Cardiac fibroblast (primary cell): ENCODE data around the gene LOXL3.

Experiments
- DNase-seq, 2 donors: peaks; one replicate each; pipeline versions ENCODE4 v3.0.0 to v3.0.0-alpha.2; 2010; ENCODE audit warnings: low read depth in 2 of 2
- H3K4me3 ChIP-seq, 2 donors: replicated peaks in 1 of 2; 1 replicate in 1 of 2; 2 replicates in 1 of 2; pipeline ENCODE4 v1.5.1; 2011; ENCODE audit warnings: low read depth in 2 of 2, low read length in 2 of 2, mild to moderate bottlenecking in 2 of 2, moderate library complexity in 1 of 2
- TF ChIP-seq, protein P1 (sequence below): IDR thresholded peaks from one replicate; pipeline ENCODE4 v1.5.1; 2011; ENCODE audit warnings: low read depth, mild to moderate bottlenecking, low read length, inconsistent platforms

LOXL3 gene

GRCh38 chr2:74516650-74517049 lies 37.1 kb downstream of the LOXL3 start:
- TF ChIP-seq, protein P1, sequence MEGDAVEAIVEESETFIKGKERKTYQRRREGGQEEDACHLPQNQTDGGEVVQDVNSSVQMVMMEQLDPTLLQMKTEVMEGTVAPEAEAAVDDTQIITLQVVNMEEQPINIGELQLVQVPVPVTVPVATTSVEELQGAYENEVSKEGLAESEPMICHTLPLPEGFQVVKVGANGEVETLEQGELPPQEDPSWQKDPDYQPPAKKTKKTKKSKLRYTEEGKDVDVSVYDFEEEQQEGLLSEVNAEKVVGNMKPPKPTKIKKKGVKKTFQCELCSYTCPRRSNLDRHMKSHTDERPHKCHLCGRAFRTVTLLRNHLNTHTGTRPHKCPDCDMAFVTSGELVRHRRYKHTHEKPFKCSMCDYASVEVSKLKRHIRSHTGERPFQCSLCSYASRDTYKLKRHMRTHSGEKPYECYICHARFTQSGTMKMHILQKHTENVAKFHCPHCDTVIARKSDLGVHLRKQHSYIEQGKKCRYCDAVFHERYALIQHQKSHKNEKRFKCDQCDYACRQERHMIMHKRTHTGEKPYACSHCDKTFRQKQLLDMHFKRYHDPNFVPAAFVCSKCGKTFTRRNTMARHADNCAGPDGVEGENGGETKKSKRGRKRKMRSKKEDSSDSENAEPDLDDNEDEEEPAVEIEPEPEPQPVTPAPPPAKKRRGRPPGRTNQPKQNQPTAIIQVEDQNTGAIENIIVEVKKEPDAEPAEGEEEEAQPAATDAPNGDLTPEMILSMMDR = no peak
- H3K4me3 ChIP-seq = no peak overlapping the region
- no peak for DNase-seq

DNA sequence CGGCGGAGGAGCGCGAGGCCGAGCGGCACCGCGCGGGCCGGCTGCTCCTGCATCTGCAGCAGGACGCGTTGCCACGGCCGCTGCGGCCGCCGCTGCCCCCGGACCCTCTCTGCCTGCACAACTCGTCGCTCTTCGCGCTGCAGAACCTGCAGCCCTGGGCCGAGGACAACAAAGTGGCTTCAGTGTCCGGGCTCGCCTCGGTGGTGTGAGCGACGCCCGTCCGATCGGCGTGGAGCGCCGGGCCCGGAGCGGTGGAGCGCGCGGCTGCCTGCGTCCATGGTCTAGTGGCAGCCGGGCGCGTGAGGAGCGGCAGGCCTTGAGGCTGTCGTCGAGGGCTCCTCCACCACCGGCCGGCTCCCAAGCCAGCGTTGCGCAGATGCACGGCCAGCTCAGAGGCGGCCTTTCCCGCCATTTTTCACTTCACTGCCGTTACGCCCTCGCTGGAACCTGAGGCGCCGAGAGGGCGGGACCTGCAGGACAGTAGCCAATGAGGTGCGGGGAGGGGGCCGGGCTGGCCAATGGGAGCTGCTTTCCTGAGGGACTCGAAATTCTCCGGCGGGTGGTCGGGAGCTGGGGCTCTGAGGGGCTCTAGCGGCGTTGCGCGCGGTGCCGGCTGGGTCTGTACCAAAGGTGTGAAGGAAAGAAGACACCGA lies 37.6 kb downstream of the LOXL3 start:
- peak overlapping the region in 1 of 2 donors; percentile 24 for H3K4me3 ChIP-seq
- TF ChIP-seq, protein P1 = no peak
- peak; percentile 56 to 59 for DNase-seq

GRCh38 chr2:74515271-74515980 lies 38.3 kb downstream of the LOXL3 start:
- no peak overlapping the region for H3K4me3 ChIP-seq
- TF ChIP-seq, protein P1 = no peak
- no peak for DNase-seq

DNA sequence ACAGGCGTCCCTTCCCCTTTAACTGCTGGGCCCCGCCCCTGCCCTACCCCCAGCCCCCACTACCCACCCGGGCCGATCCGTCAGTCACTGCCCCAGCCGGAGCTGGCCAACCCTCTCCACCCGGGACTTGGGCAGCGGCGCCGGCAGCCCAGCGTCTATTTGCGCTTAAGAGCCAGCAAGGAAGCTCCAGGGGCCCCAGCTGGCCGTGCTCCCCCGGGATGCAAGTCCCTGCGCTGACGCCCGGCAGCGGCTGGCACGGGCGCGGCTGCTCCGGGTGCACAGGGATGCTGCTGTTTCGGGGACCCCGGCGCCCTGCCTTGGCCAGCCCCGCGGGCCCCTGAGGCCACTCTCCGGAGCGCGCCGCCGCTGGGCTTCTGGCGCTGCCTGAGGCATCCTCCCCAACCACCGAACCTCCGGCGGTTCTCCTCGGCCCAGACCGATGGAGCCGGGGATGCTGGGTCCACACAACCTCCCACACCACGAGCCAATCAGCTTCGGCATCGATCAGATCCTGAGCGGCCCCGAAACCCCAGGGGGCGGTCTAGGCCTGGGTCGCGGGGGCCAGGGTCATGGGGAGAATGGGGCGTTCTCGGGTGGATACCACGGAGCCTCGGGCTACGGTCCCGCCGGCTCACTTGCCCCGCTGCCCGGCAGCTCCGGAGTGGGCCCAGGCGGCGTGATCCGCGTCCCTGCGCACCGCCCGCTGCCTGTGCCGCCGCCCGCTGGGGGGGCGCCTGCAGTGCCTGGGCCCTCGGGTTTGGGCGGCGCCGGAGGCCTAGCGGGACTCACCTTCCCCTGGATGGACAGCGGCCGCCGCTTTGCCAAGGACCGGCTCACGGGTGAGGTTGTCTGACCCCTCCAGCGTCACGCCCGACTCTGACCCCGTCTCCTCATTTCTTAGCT lies 39.1 kb downstream of the LOXL3 start, which contains the start of gene TLX2:
TSS of gene TLX2 (plus strand) at position 83 of the 903 bp plus-strand sequence. CDS start at position 440, 357 bp downstream.
- DNase-seq = no peak
- H3K4me3 ChIP-seq = no peak within 1 kb of the TSS
- TF ChIP-seq, protein P1 = no peak

DNA sequence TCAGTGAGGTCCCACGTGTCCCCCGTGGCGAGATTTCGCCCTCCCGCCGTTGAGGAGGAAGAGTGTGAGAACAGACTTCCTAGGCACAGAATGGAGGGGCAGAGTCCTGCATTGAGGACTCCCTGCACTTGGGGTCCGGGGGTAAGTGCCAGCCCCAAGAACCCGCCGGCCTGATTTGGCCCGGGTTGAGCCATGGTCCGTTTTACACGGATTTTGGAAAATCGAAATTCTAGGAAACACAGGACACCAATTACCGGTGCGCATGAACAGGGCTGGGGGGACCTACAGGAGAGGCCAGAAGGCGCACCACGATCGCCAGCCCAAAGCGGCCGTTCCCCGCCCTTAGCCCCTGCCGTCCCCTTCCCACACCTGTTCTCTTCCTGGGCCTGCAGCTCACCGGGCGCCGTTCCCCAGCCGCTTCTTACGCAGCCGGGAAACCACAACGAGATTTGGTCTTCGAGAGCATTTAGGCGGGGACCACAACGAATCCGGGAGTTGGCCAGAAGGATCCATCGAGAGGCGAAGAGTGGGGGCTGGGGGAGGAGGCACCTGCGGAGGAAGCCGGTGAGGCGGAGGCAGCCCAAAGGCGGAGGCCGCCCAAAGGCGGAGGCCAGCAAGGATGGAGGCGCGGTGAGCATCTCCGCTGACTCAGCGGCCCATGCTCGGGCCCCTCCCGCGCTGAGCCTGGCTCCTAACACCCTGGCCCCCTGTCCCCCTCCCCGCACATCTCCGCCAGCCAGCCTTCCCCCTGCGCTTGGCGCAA lies 40.0 kb downstream of the LOXL3 start:
- DNase-seq = no peak
- no peak overlapping the region for H3K4me3 ChIP-seq
- TF ChIP-seq, protein P1 = no peak
